Osteoblast (primary cell): Measurements from ENCODE around the gene CELF2. TPM values are rescaled to one million over a fixed set of nuclear protein-coding genes. Genes with fewer than 3 reads are reported as not detected.

Source experiments
- DNase-seq: peaks from one replicate; pipeline ENCODE4 v3.0.0; 2011; ENCODE audit warnings: low spot score, mixed read lengths; ENCODE audit not compliant: insufficient read length; ENCODE audit errors: missing footprints
- H2AFZ ChIP-seq: 2 replicates; pipeline ENCODE4 v1.6.0; 2011; ENCODE audit warnings: mild to moderate bottlenecking, low read length
- H3K27ac ChIP-seq: 2 replicates; pipeline ENCODE4 v1.5.1; 2011; ENCODE audit warnings: mild to moderate bottlenecking, low read depth, low read length, moderate library complexity
- H3K27me3 ChIP-seq: 2 replicates; pipeline ENCODE4 v1.6.0; 2012; ENCODE audit warnings: mild to moderate bottlenecking, control low read depth, inconsistent platforms, low read length, moderate library complexity; ENCODE audit not compliant: insufficient read depth
- H3K36me3 ChIP-seq: 2 replicates; pipeline ENCODE4 v1.5.1; 2011; ENCODE audit warnings: mild to moderate bottlenecking, low read length, control low read depth, moderate library complexity; ENCODE audit not compliant: insufficient read depth
- H3K4me1 ChIP-seq: 2 replicates; pipeline ENCODE4 v1.5.1; 2011; ENCODE audit warnings: mild to moderate bottlenecking, low read length, control low read depth, moderate library complexity; ENCODE audit not compliant: insufficient read depth
- H3K4me2 ChIP-seq: 2 replicates; pipeline ENCODE4 v1.6.0; 2011; ENCODE audit warnings: mild to moderate bottlenecking, low read length; ENCODE audit not compliant: insufficient read depth
- H3K4me3 ChIP-seq: fragments of 200-600 bp; sonication (generic); 3 replicates; pipeline ENCODE4 v1.5.1; 2012; ENCODE audit warnings: mild to moderate bottlenecking, low read length, inconsistent platforms; ENCODE audit not compliant: insufficient read depth
- H3K79me2 ChIP-seq: 2 replicates; pipeline ENCODE4 v1.6.0; 2012; ENCODE audit warnings: mild to moderate bottlenecking, low read length, control low read depth, inconsistent platforms; ENCODE audit not compliant: insufficient read depth
- H3K9me3 ChIP-seq: 2 replicates; pipeline ENCODE4 v1.5.1; 2011; ENCODE audit warnings: low read depth, low read length, control low read depth
- H4K20me1 ChIP-seq: 2 replicates; pipeline ENCODE4 v1.6.0; 2012; ENCODE audit warnings: mild to moderate bottlenecking, low read length, control low read depth; ENCODE audit not compliant: insufficient read depth
- total RNA-seq: library from RNA; depleted of rRNA; stranded (reverse); fragments of >200 nt; gene quantifications from 2 replicates; pipeline ENCODE4 v1.2.3, GENCODE V29; 2012
- TF ChIP-seq, protein P1 (sequence below): IDR thresholded peaks from 2 replicates; pipeline ENCODE4 v1.5.1; 2011; ENCODE audit warnings: mild to moderate bottlenecking, low read depth, low read length, moderate library complexity; ENCODE audit errors: extremely low read depth

The CELF2 gene
- total RNA-seq, 1 donor: 7.6 TPM

DNA sequence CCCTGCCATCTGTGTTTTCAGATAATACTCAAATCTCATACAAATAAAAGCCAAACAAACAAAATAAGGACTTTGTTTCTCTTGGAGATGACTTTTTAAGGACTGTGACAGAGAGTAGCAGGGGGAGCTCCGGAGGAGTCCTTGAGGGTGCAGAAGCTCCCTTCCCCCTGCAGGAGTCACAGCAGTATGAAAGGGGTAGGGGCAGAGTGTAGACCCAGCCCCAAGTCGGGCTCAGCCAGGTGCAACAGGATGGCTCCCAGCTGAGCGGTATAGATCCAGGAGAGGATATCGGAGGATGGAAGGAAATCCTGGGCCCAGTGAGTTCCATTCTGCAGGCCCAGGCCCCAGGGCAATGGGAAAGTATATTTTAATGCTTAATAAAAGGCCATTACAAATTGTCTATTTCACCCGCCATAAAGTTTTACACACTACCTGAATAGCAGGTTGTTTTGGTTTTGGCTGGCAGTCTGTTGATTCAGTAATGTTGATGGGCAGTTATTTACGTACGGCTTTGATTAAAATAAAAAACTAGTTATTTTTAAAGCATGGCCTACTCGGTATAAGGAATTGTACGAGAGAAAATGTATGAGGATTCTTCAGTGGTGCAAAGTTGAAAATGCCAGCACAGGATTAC lies 206.0 kb downstream of the CELF2 start:
- no peak overlapping the region for H2AFZ ChIP-seq
- H4K20me1 ChIP-seq: no peaks in the 10 kb centered on the region
- H3K27ac ChIP-seq: no peak overlapping the region
- TF ChIP-seq, protein P1, sequence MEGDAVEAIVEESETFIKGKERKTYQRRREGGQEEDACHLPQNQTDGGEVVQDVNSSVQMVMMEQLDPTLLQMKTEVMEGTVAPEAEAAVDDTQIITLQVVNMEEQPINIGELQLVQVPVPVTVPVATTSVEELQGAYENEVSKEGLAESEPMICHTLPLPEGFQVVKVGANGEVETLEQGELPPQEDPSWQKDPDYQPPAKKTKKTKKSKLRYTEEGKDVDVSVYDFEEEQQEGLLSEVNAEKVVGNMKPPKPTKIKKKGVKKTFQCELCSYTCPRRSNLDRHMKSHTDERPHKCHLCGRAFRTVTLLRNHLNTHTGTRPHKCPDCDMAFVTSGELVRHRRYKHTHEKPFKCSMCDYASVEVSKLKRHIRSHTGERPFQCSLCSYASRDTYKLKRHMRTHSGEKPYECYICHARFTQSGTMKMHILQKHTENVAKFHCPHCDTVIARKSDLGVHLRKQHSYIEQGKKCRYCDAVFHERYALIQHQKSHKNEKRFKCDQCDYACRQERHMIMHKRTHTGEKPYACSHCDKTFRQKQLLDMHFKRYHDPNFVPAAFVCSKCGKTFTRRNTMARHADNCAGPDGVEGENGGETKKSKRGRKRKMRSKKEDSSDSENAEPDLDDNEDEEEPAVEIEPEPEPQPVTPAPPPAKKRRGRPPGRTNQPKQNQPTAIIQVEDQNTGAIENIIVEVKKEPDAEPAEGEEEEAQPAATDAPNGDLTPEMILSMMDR: no peak
- H3K4me2 ChIP-seq: no peak overlapping the region
- H3K4me3 ChIP-seq: no peak overlapping the region
- H3K79me2 ChIP-seq: no peaks in the 10 kb centered on the region
- no peak for DNase-seq
- no peaks in the 10 kb centered on the region for H3K4me1 ChIP-seq
- H3K36me3 ChIP-seq: no peaks in the 10 kb centered on the region
- no peaks in the 10 kb centered on the region for H3K27me3 ChIP-seq
- no peaks in the 10 kb centered on the region for H3K9me3 ChIP-seq

DNA sequence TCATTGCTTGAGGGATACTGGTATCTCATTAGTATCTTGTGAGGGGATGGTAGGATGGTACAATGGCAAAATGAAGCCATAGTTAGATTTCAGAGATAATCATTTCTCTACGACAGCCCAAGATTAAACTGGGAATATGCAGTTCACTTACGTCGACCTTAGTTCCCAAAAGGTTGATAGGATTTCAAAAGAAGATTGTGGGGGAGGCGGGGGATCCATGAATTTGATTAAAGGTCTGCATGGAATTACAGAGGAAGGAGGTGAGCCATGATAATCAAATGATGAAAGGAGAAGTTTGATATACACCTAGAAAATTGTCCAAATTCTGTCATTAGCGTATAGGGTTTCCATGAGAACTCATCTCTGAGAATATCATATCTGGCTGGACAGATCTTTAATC lies 206.6 kb downstream of the CELF2 start:
- no peak for DNase-seq
- no peaks in the 10 kb centered on the region for H3K27me3 ChIP-seq
- H3K4me1 ChIP-seq: no peaks in the 10 kb centered on the region

DNA sequence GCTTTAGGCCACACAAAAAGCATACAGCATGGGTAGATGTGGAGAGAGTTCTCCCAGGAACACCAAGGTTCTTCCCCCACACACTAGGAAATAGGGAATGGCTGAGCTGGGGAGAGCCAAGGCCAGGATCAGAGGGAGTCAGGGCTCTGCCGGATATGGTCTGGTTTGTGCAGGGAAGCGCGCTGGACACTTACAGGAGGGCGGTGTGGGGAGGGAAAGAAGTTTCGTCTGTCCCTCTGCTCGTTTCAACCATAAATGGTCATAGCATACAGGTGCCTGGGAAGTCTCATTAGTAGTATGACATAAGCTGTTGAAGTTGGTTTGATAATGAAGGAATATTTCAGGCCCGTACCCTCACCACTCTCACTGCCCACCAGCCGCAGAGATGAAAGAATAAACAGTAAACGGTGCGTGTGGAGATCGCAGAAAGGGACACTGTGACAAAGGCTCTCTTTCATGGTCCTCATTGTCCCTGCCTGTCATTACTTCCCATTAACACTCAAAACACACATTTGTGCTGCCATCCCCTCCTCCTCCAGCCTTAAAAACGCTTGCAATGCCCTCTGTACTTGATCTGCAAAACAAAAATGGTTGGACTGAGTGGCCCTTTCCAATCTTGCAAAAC lies 207.2 kb downstream of the CELF2 start:
- no peak overlapping the region for H3K4me2 ChIP-seq
- H3K4me1 ChIP-seq: no peaks in the 10 kb centered on the region
- H2AFZ ChIP-seq: no peak overlapping the region
- H3K9me3 ChIP-seq: no peaks in the 10 kb centered on the region
- H4K20me1 ChIP-seq: no peaks in the 10 kb centered on the region
- no peaks in the 10 kb centered on the region for H3K36me3 ChIP-seq
- no peaks in the 10 kb centered on the region for H3K27me3 ChIP-seq
- H3K79me2 ChIP-seq: no peaks in the 10 kb centered on the region
- TF ChIP-seq, protein P1: no peak
- no peak overlapping the region for H3K4me3 ChIP-seq
- no peak overlapping the region for H3K27ac ChIP-seq
- no peak for DNase-seq

More for the DNA sequence above, 206.6 kb downstream of the CELF2 start:
- Histone ChIP-seq H3K4me3 (no peak overlapping the region), H2AFZ (no peak overlapping the region), H3K27ac (no peak overlapping the region), H3K4me2 (no peak overlapping the region), H3K9me3 (no peaks in the 10 kb centered on the region), H4K20me1 (no peaks in the 10 kb centered on the region), H3K36me3 (no peaks in the 10 kb centered on the region), H3K79me2 (no peaks in the 10 kb centered on the region)
- TF ChIP-seq, protein P1: no peak

DNA sequence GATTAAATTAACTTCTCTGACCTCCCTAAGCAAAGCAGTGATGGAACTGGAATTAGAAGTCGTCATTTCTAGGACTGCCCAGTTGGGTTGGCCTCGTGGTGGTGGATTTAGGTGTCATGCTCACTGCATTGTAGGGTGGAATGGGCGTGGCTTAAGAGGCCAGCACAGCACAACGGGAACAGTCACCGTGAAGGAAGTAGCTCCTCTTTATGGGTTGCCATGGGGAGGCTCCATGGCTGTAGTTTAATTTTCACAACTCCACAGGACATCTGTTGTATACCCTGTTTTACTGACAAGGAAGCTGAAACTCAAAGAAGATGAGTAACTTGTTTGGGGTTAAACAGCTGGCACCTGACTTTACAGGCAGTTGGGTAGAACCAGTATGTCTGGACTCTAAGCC lies 208.3 kb downstream of the CELF2 start:
- H3K79me2 ChIP-seq: no peaks in the 10 kb centered on the region
- no peak for DNase-seq
- H3K36me3 ChIP-seq: no peaks in the 10 kb centered on the region
- TF ChIP-seq, protein P1: no peak
- H3K27ac ChIP-seq: no peak overlapping the region
- no peaks in the 10 kb centered on the region for H3K27me3 ChIP-seq
- H3K4me2 ChIP-seq: no peak overlapping the region
- no peak overlapping the region for H3K4me3 ChIP-seq
- H3K4me1 ChIP-seq: no peaks in the 10 kb centered on the region
- no peaks in the 10 kb centered on the region for H4K20me1 ChIP-seq
- no peaks in the 10 kb centered on the region for H3K9me3 ChIP-seq
- no peak overlapping the region for H2AFZ ChIP-seq
